ENCODE measurements around the gene HDGFL1.

GRCh38 chr6:22596011-22596410, 26.6 kb downstream of the HDGFL1 start:
- TF ChIP-seq CTCF (conservative IDR thresholded peaks at IDR 0.05; ENCODE audit: low read depth, low read length) (no peak), EZH2 (IDR thresholded peaks at IDR 0.05; ENCODE audit: borderline replicate concordance, low read depth, low read length, poor library complexity, severe bottlenecking) (no peak)

All from A673 (cell line).